ENCODE measurements around the gene NR2E1.

Gene NR2E1

DNA sequence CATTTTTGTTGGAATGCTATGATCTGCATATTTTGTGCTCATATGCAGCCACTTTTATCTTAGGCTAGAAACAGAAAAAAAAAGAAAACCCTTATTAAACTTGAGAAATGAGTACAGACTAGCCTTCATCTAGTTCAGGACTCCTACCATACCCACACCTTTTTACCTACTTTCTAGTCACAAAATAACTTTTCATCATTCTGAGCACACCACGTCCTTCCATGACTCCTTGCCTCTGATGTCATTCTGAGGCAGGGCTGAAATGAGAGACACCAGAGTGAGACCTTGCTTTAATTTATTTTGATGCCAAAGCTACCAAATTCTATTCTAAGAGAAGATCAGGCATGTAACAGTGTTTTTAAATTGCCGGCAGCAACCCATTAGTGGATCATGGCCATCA, 56.2 kb downstream of the NR2E1 start:
- no peak for DNase-seq

DNA sequence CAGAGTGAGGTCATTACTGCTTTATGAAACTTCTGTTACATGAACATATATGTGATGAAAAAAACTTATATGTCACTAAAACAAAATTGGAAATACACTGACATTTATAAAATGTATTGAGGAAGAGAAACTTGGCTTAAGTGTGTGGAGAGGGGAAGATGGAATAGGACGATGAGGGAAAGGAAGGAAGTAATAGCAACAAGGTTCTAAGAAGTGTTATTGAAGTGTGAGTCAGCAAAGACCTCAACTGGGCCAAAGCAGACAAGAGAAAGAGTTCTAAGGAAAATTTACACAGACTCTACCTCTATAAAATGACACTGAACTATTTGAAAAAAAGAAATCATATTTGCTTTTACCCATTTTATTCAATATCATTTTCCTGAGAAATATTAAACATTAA, 56.7 kb downstream of the NR2E1 start:
- no peak for DNase-seq

DNA sequence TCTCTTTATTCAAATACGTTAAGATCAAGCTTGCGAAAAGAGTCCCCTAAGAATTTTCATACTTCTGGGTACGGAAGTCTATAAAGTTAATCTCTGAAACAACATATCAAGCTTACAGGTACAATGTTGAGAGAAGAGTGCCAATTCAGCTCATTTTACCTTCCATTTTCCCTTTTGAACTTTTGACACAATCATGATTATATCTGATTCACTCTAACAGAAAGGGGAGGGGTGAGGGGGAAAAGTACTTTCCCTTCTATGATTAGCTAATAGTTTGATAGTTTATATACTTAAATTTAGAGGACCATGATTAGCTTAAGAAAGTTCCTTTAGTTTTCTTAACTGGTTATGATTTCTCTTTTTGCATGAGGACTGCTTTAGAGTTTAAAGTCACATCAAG, 61.5 kb downstream of the NR2E1 start:
- DNase-seq: no peak

DNA sequence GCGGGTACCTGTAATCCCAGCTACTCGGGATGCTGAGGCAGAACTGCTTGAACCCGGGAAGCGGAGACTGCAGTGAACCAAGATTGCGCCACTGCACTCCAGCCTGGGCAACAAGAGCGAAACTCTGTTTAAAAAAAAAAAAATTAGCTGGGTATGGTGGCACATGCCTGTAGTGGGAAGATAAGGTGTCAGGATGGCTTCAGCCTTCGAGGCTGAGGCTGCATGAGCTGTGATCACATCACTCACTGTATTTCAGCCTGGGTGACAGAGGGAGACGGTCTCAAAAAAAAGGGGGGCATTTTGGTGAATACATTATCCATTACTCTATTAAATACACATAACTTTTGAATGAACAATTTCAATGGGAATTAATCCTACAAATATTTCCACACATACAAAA, 62.6 kb downstream of the NR2E1 start:
- no peak for DNase-seq

DNA sequence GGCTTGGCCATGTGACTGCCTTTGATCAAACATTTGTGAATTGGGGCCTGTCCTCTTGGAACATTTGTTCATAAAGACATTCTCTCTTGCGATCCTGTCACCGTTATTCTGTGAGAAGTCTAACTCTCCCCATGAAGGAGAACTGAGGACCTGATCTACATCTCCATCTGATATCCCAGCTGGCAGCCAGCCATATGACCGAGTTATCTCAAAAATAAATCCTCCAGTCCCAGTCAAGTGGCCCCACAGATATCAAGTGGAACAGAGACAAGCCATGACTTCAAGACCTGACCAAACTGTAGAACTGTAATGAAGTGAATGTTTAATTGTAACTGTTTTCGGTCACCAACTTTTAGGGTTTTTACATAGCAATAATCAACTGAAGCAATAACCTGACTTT, 69.3 kb downstream of the NR2E1 start:
- no peak for DNase-seq

DNA sequence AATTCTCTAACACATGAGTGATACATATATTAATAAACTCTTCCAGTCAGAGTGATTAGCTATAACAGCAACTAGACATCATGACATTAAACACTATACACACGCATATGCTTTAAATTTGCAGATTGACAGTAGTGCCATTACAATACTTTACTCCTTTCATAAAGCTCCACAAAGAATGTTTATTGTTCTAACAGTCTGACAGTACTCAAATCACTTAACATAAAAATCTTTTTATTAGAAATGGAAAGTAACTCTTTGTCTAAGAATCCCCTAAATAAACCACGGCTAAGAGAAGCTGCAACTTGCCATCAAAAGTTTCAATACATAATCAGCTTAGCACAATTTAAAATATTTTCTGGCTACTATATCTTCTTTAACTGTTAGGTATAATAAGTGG, 71.0 kb downstream of the NR2E1 start:
- no peak for DNase-seq

DNA sequence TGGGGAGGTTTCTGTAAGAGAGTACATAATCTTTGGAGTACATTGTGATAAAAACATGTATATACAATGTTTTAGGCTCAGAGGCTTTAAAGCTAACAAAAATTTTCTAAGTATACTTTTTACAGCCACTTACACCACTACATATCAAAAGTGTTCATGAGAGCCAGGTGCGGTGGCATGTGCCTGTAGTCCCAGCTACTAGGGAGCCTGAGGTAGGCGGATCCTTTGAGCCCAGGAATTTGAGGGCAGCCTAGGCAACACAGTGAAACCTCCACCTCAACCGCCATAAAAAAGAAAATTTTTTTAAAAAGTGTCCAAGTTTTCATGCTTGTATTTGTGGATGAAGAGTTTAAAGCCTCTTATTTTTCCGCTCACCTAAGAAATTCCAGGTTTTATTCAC, 72.5 kb downstream of the NR2E1 start:
- no peak for DNase-seq

All from SIG-M5 (cell line).